ENCODE results near the gene PCDHGC4. TPM values are rescaled to one million over a fixed set of nuclear protein-coding genes. Genes with fewer than 3 reads are reported as not detected.

The PCDHGC4 gene
- total RNA-seq, 1 experiment from 2014 or later = 2.2 TPM

DNA sequence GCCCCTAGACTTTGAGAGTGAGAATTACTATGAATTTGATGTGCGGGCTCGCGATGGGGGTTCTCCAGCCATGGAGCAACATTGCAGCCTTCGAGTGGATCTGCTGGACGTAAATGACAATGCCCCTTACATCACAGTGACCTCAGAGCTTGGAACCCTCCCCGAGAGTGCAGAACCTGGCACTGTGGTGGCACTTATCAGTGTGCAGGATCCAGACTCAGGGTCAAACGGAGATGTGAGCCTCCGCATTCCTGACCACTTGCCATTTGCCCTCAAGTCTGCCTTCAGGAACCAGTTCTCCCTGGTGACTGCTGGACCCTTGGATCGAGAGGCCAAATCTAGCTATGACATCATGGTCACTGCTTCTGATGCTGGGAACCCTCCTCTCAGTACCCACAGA, 1.3 kb downstream of the PCDHGC4 start:
- TF ChIP-seq, protein P1, sequence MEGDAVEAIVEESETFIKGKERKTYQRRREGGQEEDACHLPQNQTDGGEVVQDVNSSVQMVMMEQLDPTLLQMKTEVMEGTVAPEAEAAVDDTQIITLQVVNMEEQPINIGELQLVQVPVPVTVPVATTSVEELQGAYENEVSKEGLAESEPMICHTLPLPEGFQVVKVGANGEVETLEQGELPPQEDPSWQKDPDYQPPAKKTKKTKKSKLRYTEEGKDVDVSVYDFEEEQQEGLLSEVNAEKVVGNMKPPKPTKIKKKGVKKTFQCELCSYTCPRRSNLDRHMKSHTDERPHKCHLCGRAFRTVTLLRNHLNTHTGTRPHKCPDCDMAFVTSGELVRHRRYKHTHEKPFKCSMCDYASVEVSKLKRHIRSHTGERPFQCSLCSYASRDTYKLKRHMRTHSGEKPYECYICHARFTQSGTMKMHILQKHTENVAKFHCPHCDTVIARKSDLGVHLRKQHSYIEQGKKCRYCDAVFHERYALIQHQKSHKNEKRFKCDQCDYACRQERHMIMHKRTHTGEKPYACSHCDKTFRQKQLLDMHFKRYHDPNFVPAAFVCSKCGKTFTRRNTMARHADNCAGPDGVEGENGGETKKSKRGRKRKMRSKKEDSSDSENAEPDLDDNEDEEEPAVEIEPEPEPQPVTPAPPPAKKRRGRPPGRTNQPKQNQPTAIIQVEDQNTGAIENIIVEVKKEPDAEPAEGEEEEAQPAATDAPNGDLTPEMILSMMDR (IDR thresholded peaks at IDR 0.05; ENCODE audit: unreplicated experiment) = no peak
- Mint-ChIP-seq H3K4me3 (ENCODE audit: low read depth, unreplicated experiment) (no peak overlapping the region), H3K4me1 (ENCODE audit: low read depth, unreplicated experiment) (no peaks in the 10 kb centered on the region), H3K27me3 (ENCODE audit: unreplicated experiment) (no peaks in the 10 kb centered on the region), H3K9me3 (ENCODE audit: low read depth, unreplicated experiment) (peaks cover 8% of the 10 kb centered on the region), H3K36me3 (ENCODE audit: insufficient read depth, unreplicated experiment) (peaks cover 11% of the 10 kb centered on the region), H3K27ac (ENCODE audit: unreplicated experiment) (no peak overlapping the region)
- intact Hi-C loops (cut with micrococcal nuclease; ENCODE audit: unreplicated experiment) = no loop called here
- CTCF ChIA-PET = interaction anchor here (1.1 kb wide), 1 partner anchor 11 kb away, joined by 3 read pairs; the partner anchor contains the start of gene PCDHGC3
- DNase-seq = no peak
- BruUV-seq (replicated peaks) = no TSS peak

DNA sequence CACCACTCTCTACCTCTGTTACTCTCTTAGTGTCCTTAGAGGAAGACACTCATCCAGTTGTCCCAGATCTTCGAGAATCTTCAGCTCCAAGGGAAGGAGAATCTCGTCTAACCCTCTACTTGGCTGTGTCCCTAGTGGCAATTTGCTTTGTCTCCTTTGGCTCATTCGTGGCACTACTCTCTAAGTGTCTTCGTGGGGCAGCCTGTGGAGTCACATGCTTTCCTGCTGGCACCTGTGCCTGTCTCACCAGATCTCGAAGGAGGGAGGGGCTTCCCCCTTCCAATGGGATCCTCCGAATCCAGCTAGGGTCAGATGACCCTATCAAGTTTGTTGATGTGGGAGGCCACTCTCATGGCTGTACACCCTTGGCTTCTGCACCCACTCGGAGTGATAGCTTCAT, 2.3 kb downstream of the PCDHGC4 start:
- H3K4me3 Mint-ChIP-seq (ENCODE audit: low read depth, unreplicated experiment) = no peak overlapping the region
- H3K27ac Mint-ChIP-seq (ENCODE audit: unreplicated experiment) = peak overlapping the region; percentile 6
- H3K27me3 Mint-ChIP-seq (ENCODE audit: unreplicated experiment) = no peaks in the 10 kb centered on the region
- no TSS peak for BruUV-seq (replicated peaks)
- TF ChIP-seq, protein P1 (IDR thresholded peaks at IDR 0.05; ENCODE audit: unreplicated experiment) = no peak
- H3K36me3 Mint-ChIP-seq (ENCODE audit: insufficient read depth, unreplicated experiment) = peaks cover 12% of the 10 kb centered on the region
- peaks cover 8% of the 10 kb centered on the region for H3K9me3 Mint-ChIP-seq (ENCODE audit: low read depth, unreplicated experiment)
- no peaks in the 10 kb centered on the region for H3K4me1 Mint-ChIP-seq (ENCODE audit: low read depth, unreplicated experiment)
- no peak for DNase-seq
- intact Hi-C loops (cut with micrococcal nuclease; ENCODE audit: unreplicated experiment) = no loop called here
- CTCF ChIA-PET = interaction anchor here (1.1 kb wide), 1 partner anchor 79 kb away, joined by 3 read pairs; no protein-coding TSS in a partner anchor

DNA sequence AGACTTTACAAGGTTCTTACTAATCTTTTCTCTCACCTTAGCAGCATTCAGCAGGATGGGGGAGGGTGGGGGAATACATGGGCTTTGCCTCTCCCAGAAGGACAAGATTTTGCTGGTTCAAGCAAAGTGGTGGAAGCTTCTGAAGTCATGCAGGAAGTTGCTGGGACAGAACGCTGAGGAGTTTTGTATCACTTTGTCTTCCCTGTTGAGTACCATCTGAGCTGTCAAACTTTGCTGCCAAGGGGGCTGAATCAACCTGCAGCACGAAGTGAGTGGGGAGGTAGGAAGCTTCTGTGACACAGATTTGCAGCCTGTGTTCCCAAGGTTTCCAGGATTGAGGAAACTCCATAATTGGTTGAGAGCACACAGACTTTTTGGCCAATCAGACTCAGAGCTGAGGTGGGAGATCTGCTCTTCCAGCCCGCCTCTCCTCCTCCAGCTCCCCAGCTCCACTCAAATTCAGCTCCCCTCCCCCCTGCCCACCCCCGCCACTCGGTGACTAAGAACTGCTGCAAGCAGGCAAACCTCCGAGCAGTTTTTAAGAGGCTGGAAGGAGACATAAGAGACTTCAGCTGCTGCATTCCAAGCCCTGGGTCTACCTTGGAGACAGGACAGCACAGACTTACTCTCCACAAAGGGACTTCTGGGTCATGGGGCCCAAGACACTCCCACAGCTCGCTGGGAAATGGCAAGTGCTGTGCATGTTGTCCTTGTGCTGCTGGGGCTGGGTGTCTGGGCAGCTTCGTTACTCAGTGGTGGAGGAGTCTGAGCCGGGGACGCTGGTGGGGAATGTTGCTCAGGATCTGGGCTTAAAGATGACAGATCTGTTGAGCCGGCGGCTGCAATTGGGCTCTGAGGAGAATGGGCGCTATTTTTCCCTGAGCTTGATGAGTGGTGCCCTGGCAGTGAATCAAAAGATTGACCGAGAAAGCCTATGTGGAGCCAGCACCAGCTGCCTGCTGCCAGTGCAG, 4.0 kb downstream of the PCDHGC4 start, which contains the start of gene PCDHGC5:
TSS of gene PCDHGC5 (plus strand) at position 491 of the 971 bp plus-strand sequence. CDS start at position 651, 160 bp downstream.
- Mint-ChIP-seq H3K4me1 (ENCODE audit: low read depth, unreplicated experiment) (no peaks in the 10 kb centered on the region), H3K27me3 (ENCODE audit: unreplicated experiment) (no peaks in the 10 kb centered on the region), H3K36me3 (ENCODE audit: insufficient read depth, unreplicated experiment) (peaks cover 12% of the 10 kb centered on the region), H3K4me3 (ENCODE audit: low read depth, unreplicated experiment) (no peak within 1 kb of the TSS), H3K9me3 (ENCODE audit: low read depth, unreplicated experiment) (peaks cover 4% of the 10 kb centered on the region), H3K27ac (ENCODE audit: unreplicated experiment) (no peak within 1 kb of the TSS)
- CTCF ChIA-PET = no interaction called here
- TF ChIP-seq, protein P1 (IDR thresholded peaks at IDR 0.05; ENCODE audit: unreplicated experiment) = no peak
- BruUV-seq (replicated peaks) = no TSS peak
- intact Hi-C loops (cut with micrococcal nuclease; ENCODE audit: unreplicated experiment) = no loop called here
- no peak for DNase-seq

DNA sequence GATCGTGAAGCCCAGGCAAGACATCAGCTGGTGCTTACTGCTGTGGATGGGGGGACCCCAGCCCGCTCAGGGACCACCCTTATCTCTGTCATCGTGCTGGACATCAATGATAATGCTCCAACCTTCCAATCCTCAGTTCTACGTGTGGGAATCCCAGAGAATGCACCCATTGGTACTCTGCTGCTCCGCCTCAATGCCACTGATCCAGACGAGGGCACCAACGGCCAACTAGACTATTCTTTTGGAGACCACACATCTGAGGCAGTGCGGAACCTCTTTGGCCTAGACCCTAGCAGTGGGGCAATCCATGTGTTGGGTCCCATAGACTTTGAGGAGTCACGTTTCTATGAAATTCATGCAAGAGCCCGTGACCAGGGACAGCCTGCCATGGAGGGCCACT, 5.0 kb downstream of the PCDHGC4 start:
- intact Hi-C loops (cut with micrococcal nuclease; ENCODE audit: unreplicated experiment) = no loop called here
- Mint-ChIP-seq H3K36me3 (ENCODE audit: insufficient read depth, unreplicated experiment) (peaks cover 9% of the 10 kb centered on the region), H3K9me3 (ENCODE audit: low read depth, unreplicated experiment) (peaks cover 4% of the 10 kb centered on the region), H3K4me3 (ENCODE audit: low read depth, unreplicated experiment) (no peak overlapping the region), H3K27me3 (ENCODE audit: unreplicated experiment) (no peaks in the 10 kb centered on the region), H3K27ac (ENCODE audit: unreplicated experiment) (no peak overlapping the region), H3K4me1 (ENCODE audit: low read depth, unreplicated experiment) (no peaks in the 10 kb centered on the region)
- no peak for DNase-seq
- BruUV-seq (replicated peaks) = no TSS peak
- CTCF ChIA-PET = no interaction called here
- TF ChIP-seq, protein P1 (IDR thresholded peaks at IDR 0.05; ENCODE audit: unreplicated experiment) = no peak

All from Calu3 (cell line).